HG02759 (cell line): ENCODE measurements around the gene KAT8.

Experiments used
- ATAC-seq: cut with Tn5 transposase; IDR thresholded peaks from one replicate; pipeline ENCODE4 v1.9.1; 2021; ENCODE audit warnings: mild to moderate bottlenecking, moderate library complexity; ENCODE audit not compliant: unreplicated experiment

KAT8 gene

DNA sequence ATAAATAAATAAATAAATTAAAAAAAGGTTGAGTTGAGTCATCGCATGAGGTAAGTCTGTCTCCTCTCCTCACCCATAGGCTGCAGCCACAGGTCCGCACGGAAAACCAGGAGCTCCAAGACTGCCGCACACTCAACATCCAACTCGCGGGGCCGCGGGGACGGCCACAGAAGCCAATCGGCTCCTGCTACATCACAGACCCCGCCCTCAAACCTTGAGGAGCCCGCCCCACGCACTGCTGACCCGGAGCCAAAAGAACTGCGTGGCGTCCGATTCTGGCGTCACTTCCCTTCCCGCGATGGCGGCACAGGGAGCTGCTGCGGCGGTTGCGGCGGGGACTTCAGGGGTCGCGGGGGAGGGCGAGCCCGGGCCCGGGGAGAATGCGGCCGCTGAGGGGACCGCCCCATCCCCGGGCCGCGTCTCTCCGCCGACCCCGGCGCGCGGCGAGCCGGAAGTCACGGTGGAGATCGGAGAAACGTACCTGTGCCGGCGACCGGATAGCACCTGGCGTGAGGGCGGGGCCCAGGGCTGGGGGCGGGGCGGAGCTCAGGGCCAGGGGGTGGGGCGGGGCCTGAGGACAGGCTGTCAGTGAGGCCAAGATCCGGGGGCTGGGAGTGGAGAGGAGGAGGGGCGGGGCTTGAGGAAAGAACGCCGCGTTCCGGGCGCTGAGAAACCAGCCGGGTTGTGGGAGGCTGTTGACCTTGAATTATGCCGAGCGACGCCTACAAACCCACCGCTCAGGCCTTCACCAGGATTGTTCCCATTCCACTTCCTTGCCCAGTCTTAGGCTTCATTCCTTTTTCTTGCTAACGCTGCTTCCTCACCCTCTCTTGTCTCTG, at the start of gene KAT8:
Gene KAT8 (plus strand): TSS at position 281 of the 839 bp plus-strand sequence. CDS start 18 bp downstream, at position 299.
- ATAC-seq = peak; percentile 89

DNA sequence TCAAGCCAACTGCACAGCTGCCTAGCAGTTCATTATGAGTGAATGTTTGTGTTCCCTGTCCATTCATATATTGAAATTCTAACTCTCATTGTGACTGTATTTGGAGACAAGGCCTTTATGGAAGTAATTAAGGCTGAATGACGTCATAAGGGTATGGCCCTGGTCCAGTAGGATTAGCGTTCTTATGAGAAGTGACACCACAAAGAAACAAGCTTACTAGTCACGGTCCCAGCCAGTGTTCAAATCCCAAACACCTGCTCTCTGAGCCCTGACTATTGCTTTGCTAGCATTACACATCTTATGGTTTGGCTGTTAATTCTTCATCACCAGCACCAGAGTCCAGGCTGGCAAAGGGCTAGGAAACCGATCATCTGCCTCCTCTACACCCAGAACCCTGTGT, 45.6 kb upstream of the KAT8 start:
- ATAC-seq = no peak

DNA sequence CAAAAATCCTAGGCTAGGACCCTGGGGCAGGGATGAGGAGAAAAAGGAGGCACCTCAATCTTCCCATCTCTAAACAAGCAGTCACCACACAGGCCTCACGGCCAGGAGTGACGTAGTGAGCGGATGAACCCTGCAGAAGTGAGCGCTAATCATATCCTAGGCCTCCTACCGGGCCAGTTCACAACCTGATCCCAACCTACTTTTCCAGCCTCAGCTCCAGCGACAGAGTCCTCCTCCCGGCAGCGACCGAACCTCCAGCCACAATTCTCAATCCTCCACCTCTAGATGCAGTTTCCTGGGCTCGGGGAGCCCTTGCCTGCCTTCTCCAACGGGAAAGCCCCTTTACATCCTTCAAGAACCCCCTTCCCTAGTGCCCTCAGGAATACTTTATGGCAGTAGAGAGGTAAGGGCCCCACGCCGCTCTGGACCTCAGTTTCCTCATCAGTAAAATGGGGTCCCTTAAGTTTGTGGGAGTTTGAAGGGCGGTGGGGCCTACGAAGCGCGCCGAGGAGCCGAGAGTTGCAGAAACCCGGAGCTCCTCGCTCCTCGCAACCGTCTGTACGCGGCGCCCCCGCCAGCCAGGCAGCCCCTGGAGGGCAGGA, 44.8 kb upstream of the KAT8 start:
- no peak for ATAC-seq

- peak; percentile 60 for ATAC-seq
Observed at GRCh38 chr16:31073142-31073969, 44.1 kb upstream of the KAT8 start.

DNA sequence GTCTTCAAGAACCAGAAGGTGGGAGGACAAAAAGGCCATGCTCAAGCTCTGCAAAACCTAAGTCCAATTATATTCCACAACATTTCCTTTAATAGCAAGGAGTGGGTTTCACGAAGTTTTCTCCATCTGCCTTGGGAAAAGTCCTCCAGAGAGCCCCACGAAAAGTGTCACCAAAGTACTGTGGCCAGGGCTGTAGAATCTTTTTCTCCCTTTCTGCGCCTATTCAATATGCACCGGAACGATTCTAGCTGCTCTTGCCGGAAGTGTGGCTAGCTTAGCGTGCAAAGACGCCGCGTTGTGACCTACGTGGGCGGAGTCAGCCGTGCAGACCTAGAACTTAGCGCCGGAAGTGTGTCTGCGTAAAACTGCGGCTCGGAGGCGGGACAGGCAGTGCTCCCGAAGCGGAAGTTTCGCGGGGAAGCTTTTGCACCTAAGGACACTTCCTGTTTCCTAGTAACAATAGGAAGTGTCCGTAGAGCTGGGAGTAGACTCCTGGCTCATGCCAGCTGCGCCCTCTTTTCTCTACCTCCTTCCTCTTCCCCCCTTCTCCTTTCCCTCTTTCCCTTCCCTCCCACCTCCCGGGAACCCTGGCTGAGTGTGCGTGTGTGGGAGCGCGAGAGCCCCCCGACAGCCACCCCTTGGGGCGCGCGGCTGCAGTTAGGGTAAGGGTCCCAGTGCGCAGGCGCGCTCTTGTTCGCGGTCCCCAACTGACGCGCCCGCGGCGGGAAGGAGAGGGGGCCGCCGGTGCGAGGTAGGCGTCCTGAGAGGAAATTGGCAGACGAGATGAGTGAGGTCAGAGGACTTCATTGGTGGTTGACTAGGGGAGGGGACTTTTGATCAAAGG, 43.3 kb upstream of the KAT8 start, which contains the start of the genes ZNF646 and ZNF668:
Gene ZNF646 (plus strand): TSS at position 453 of the 844 bp plus-strand sequence. CDS start 1,903 bp downstream, outside the sequence.
Gene ZNF668 (minus strand): TSS at position 271 of the 844 bp plus-strand sequence. CDS start 9,781 bp downstream, outside the sequence.
- ATAC-seq = peak; percentile 75

DNA sequence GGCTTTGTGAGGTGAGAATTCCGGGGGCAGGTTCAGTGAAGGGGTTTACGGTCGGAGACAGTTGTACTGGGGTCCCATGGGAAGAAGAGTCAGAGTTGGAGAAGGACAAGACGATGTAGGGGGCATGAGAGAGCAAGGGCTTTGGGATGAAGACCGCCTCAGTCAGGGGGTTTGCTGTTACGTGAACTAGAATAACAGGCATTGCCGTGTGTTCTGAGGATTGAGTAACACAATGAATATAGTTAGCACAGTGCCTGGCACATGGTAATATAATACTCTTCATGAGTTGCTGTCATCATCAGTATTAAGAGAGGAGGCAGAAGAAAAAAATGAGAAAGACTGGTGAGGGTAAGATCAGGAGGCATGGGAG, 42.7 kb upstream of the KAT8 start:
- no peak for ATAC-seq

- no peak for ATAC-seq
Observed at GRCh38 chr16:31076319-31076718, 41.1 kb upstream of the KAT8 start.

DNA sequence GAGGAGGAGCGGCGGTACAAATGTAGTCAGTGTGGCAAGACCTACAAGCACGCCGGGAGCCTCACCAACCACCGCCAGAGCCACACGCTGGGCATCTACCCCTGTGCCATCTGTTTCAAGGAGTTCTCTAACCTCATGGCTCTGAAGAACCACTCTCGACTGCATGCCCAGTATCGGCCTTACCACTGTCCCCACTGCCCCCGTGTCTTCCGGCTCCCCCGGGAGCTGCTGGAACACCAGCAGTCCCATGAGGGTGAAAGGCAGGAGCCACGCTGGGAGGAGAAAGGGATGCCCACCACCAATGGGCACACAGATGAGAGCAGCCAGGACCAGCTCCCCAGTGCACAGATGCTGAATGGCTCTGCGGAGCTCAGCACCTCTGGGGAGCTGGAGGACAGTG, 40.4 kb upstream of the KAT8 start:
- no peak for ATAC-seq

DNA sequence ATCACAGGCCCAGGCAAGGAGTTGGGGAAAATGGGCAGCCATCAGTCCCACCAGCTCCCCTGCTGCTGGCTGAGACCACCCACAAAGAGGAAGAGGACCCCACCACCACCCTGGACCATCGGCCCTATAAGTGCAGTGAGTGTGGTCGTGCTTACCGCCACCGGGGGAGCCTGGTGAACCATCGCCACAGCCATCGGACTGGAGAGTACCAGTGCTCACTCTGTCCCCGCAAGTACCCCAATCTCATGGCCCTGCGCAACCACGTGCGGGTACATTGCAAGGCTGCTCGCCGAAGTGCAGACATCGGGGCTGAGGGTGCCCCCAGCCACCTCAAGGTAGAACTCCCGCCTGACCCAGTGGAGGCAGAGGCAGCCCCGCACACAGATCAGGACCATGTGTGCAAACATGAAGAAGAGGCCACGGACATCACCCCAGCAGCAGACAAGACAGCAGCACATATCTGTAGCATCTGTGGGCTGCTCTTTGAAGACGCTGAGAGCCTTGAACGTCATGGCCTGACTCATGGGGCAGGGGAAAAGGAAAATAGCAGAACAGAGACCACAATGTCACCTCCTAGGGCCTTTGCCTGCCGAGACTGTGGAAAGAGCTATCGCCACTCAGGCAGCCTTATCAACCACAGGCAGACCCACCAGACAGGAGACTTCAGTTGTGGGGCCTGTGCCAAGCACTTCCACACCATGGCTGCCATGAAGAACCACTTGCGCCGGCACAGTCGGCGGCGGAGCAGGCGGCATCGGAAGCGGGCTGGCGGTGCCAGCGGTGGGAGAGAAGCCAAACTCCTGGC, 39.7 kb upstream of the KAT8 start:
- no peak for ATAC-seq

- no peak for ATAC-seq
Observed at GRCh38 chr16:31078597-31079341, 38.7 kb upstream of the KAT8 start.

DNA sequence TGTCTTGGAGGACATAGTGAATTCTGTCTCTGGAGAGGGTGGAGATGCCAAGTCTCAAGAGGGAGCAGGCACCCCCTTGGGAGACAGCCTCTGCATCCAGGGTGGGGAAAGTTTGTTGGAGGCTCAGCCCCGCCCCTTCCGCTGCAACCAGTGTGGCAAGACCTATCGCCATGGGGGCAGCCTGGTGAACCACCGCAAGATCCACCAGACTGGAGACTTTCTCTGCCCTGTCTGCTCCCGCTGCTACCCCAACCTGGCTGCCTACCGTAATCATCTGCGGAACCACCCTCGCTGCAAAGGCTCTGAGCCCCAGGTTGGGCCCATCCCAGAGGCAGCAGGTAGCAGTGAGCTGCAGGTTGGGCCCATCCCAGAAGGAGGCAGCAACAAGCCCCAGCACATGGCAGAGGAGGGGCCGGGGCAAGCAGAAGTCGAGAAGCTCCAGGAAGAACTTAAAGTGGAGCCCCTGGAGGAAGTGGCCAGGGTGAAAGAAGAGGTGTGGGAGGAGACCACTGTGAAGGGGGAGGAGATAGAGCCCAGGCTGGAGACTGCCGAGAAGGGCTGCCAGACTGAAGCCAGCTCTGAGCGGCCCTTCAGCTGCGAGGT, 38.0 kb upstream of the KAT8 start:
- ATAC-seq = no peak

DNA sequence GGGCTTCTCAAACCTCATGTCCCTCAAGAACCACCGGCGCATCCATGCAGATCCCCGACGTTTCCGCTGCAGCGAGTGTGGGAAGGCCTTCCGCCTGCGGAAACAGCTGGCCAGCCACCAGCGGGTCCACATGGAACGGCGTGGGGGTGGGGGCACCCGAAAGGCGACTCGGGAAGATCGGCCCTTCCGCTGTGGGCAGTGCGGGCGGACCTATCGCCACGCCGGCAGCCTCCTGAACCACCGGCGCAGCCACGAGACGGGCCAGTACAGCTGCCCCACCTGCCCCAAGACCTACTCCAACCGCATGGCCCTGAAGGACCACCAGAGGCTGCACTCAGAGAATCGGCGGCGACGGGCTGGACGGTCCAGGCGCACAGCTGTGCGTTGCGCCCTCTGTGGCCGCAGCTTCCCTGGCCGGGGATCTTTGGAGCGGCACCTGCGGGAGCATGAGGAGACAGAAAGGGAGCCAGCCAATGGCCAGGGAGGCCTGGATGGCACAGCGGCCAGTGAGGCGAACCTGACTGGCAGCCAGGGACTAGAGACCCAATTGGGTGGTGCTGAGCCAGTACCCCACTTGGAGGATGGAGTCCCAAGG, 37.3 kb upstream of the KAT8 start:
- no peak for ATAC-seq

DNA sequence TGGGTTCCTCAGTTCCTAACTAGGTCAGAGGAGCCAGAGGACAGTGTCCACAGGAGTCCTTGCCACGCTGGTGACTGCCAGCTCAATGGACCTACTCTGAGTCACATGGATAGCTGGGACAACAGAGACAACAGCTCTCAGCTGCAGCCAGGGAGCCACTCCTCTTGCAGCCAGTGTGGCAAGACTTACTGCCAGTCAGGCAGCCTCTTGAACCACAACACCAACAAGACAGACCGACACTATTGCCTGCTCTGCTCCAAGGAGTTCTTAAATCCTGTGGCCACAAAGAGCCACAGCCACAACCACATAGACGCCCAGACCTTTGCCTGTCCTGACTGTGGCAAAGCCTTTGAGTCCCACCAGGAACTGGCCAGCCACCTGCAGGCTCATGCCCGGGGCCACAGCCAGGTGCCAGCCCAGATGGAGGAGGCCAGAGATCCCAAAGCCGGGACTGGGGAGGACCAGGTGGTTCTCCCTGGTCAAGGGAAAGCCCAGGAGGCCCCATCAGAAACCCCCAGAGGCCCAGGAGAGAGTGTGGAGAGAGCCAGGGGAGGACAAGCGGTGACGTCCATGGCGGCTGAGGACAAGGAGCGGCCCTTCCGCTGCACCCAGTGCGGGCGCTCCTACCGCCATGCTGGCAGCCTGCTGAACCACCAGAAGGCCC, 36.6 kb upstream of the KAT8 start:
- ATAC-seq = no peak

DNA sequence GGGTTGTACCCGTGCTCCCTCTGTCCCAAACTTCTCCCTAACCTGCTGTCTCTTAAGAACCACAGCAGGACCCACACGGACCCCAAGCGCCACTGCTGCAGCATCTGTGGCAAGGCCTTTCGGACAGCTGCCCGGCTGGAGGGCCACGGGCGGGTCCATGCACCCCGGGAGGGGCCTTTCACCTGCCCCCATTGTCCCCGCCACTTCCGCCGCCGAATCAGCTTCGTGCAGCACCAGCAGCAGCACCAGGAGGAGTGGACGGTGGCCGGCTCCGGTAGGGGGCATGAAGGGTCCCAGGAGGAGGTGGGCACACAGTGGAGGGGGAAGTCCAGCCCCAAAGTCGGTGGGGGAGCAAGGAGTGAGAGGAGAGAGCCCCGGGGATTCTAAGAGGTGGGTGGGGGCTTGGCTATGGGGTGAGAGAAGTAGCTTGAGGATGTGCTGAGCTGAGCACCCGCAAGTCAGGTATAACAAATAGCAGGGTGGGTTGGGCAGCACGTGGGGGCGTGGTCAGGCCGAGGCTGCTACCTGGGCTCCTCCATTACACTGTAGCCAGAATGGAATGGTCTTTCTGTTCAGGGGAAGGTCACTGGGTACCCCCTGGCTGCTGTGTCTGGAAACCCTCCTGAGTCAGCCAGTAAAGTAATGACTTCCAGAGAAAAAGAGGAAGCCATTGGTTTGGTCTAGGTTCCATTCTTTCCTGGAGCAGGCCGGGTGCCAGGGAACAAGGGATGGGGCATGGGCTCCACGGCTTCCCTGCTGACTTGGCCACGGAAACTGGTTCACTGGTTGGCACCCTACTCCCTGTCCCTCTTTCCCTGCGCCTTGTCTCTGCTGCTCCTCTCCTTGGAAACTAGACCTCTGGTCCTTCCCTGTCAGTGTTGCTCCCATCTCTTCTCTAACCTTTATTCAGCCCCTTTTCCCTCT, 35.8 kb upstream of the KAT8 start:
- ATAC-seq = no peak

DNA sequence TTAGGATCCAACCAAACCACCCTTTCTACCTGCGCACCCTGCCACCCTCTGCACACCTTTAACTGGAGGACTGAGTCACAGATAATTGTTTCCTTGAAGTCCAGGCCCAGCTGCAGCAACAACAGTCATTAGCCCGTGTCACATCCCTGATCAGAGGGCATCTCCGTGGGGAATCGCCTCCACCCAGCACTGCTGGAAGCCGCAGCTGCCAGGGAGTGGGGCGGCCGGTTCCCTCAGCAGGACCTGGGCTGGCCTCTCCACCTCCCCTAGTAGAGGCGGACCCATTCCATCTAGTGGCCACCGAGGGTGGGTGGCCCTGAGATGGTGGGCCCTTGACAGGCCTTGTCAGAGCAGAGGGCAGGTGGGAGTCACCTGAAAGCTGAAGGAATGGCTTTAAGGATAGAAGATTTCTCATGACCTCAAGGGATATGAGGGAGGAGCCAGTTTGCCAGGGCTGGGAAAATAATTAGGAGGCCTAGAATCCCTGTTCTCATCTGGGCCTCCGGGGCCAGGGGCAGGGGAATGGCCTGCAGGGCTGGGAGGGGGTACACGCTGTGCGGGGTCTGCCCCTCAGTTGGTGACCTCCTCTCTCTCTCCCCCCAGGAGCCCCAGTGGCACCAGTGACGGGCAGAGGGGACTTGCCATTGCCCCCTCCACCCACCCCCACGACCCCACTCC, 35.0 kb upstream of the KAT8 start:
- ATAC-seq = no peak

DNA sequence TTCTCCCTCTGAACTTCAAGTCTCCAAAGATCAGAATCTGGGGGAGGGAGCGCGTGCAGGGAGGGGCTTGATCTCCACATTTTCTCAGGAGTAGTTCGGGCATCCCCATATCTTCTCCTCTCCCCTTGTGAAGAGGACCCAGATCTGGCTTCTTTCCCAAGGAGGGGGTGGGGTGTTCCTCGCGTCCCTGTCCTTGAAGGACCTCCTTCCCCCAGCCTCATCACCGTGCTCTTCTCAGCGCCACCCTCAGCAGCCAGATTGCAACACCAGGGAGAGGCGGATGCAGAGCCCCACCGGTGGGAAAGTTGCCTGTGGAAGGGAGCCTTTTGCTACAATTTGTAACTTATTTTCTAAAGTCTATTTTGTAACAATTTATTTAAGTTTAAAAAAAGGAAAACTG, 34.4 kb upstream of the KAT8 start:
- no peak for ATAC-seq
